ENCODE data around the gene VWA3B. TPM values are rescaled to one million over a fixed set of nuclear protein-coding genes. Genes with fewer than 3 reads are reported as not detected.
"Not testable (repeated sequence)": the region's sequence is repeated elsewhere in the genome, so short reads cannot be mapped to it uniquely, and the experiment has no call there.

Gene VWA3B
- polyA plus RNA-seq, 3 donors: 0.43 to 0.61 (median 0.51) TPM

- DNase-seq: no peak
Measured at GRCh38 chr2:98296440-98296839, 209.5 kb downstream of the VWA3B start.

GRCh38 chr2:98297817-98298682 is 211.1 kb downstream of the VWA3B start:
- no peak for DNase-seq

- no peak for DNase-seq
Measured at GRCh38 chr2:98298683-98299164, 211.8 kb downstream of the VWA3B start.

- DNase-seq: no peak
Measured at GRCh38 chr2:98299211-98299905, 212.4 kb downstream of the VWA3B start.

- no peak for DNase-seq
Measured at GRCh38 chr2:98300141-98300874, 213.3 kb downstream of the VWA3B start.

GRCh38 chr2:98301469-98301868 is 214.5 kb downstream of the VWA3B start:
- no peak for DNase-seq

- not testable (repeated sequence) for DNase-seq
Measured at GRCh38 chr2:98307131-98307696, 220.2 kb downstream of the VWA3B start.

GRCh38 chr2:98308068-98308467 is 221.1 kb downstream of the VWA3B start:
- no peak for DNase-seq

- no peak for DNase-seq
Measured at GRCh38 chr2:98308532-98308931, 221.6 kb downstream of the VWA3B start.

GRCh38 chr2:98309580-98309979 is 222.6 kb downstream of the VWA3B start:
- no peak for DNase-seq

- DNase-seq: no peak
Measured at GRCh38 chr2:98310010-98310409, 223.0 kb downstream of the VWA3B start.

GRCh38 chr2:98311090-98311489 is 224.1 kb downstream of the VWA3B start:
- no peak for DNase-seq

- DNase-seq: no peak
Measured at GRCh38 chr2:98311771-98312545, 225.0 kb downstream of the VWA3B start.

GRCh38 chr2:98313492-98314250 is 226.7 kb downstream of the VWA3B start:
- DNase-seq: no peak

GRCh38 chr2:98314251-98314650 is 227.3 kb downstream of the VWA3B start:
- no peak for DNase-seq

- no peak for DNase-seq
Measured at GRCh38 chr2:98315957-98316356, 229.0 kb downstream of the VWA3B start.

- DNase-seq: no peak
Measured at GRCh38 chr2:98317214-98317613, 230.2 kb downstream of the VWA3B start.

GRCh38 chr2:98320171-98320570 is 233.2 kb downstream of the VWA3B start:
- DNase-seq: not testable (repeated sequence)

GRCh38 chr2:98324181-98324580 is 237.2 kb downstream of the VWA3B start:
- no peak for DNase-seq

GRCh38 chr2:98327776-98328175 is 240.8 kb downstream of the VWA3B start:
- no peak for DNase-seq
